Heart left ventricle (tissue), 13 donors: ENCODE measurements around the gene GHR.

ENCODE experiments used
- POLR2A ChIP-seq, 2 donors: fragments of 450-650 bp; IDR thresholded peaks; one replicate each; pipeline ENCODE4 v1.6.1; 2017; ENCODE audit warnings: antibody characterized with exemption in 2 of 2, mild to moderate bottlenecking in 2 of 2, moderate library complexity in 2 of 2
- TF ChIP-seq, protein P1 (sequence below), 12 donors: fragments of 200-600 bp; sonication (generic) in 4 of 12; IDR thresholded peaks; one replicate each; pipeline versions ENCODE4 v1.5.0 to v1.8.0; 2018 to 2022; ENCODE audit warnings: antibody characterized with exemption in 12 of 12, mild to moderate bottlenecking in 5 of 12
- donor health status: ischemic (EF 13 %, LVEDD 7.1; RV severe dilation, severe dysfunction).
- donor health status: DM: no; HTN: yes; CAD: no.
- donor health status: DM: no; HTN: no; CAD: no.
- donor health status: ischemic (EF 25% LVEDD 6.9; RV normal size, moderate dysfunction).
- donor health status: ischemic (EF 25% LVEDD 5.7; RV mildly dilated, moderate dysfunction).
- donor health status: ischemic (EF 35%, LVEDD 5.7; RV mildly dilated, moderate dysfunction).
- donor health status: nonischemic (EF 11% LVEDD 7.7; RV severe dilation, severe dysfunction).
- donor health status: DM: yes; HTN: yes; CAD: no.
- donor health status: PGD.
- donor health status: ischemic (EF 29% LVEDD 5.4; RV normal size, mild dysfunction).
- donor health status: nonischemic (EF 23%, LVEDD 6.1; RV moderate dilation, normal function).

GRCh38 chr5:42569953-42570548 is 146.8 kb downstream of the GHR start:
- no peak for TF ChIP-seq POLR2A (IDR thresholded peaks at IDR 0.05)
- TF ChIP-seq, protein P1, sequence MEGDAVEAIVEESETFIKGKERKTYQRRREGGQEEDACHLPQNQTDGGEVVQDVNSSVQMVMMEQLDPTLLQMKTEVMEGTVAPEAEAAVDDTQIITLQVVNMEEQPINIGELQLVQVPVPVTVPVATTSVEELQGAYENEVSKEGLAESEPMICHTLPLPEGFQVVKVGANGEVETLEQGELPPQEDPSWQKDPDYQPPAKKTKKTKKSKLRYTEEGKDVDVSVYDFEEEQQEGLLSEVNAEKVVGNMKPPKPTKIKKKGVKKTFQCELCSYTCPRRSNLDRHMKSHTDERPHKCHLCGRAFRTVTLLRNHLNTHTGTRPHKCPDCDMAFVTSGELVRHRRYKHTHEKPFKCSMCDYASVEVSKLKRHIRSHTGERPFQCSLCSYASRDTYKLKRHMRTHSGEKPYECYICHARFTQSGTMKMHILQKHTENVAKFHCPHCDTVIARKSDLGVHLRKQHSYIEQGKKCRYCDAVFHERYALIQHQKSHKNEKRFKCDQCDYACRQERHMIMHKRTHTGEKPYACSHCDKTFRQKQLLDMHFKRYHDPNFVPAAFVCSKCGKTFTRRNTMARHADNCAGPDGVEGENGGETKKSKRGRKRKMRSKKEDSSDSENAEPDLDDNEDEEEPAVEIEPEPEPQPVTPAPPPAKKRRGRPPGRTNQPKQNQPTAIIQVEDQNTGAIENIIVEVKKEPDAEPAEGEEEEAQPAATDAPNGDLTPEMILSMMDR (IDR thresholded peaks at IDR 0.05), result no peak
